ENCODE results near the gene SLIT3.

SLIT3 gene

DNA sequence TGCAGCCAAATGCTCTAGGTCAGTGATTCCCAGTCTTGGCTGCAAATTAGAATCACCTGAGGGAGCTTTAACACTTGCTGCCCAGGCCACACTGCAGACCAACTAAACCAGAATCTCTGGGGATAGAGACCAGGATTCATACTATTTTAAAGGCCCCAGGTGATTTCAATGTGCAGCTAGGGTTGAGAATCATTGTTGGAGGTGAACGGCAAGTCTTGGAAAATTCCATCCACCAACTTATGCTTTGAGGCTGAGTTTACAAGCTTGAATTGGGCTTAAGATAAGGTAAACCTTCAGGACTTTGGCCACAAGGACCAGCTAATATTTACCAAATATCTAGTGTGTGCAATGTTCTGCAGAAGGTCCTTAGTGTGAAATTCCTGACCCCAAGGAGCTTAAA, 27.5 kb downstream of the SLIT3 start:
- TF ChIP-seq, protein P1, sequence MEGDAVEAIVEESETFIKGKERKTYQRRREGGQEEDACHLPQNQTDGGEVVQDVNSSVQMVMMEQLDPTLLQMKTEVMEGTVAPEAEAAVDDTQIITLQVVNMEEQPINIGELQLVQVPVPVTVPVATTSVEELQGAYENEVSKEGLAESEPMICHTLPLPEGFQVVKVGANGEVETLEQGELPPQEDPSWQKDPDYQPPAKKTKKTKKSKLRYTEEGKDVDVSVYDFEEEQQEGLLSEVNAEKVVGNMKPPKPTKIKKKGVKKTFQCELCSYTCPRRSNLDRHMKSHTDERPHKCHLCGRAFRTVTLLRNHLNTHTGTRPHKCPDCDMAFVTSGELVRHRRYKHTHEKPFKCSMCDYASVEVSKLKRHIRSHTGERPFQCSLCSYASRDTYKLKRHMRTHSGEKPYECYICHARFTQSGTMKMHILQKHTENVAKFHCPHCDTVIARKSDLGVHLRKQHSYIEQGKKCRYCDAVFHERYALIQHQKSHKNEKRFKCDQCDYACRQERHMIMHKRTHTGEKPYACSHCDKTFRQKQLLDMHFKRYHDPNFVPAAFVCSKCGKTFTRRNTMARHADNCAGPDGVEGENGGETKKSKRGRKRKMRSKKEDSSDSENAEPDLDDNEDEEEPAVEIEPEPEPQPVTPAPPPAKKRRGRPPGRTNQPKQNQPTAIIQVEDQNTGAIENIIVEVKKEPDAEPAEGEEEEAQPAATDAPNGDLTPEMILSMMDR (IDR thresholded peaks at IDR 0.05; ENCODE audit: insufficient read depth, low read depth, low read length, missing control alignments): no peak
- DNase-seq (ENCODE audit: low read depth): no peak

GRCh38 chr5:169272731-169273427, 28.1 kb downstream of the SLIT3 start:
- no peak overlapping the region for H3K4me3 ChIP-seq (ENCODE audit: low read depth, low read length)
- TF ChIP-seq, protein P1 (IDR thresholded peaks at IDR 0.05; ENCODE audit: insufficient read depth, low read depth, low read length, missing control alignments): no peak
- DNase-seq (ENCODE audit: low read depth): no peak

More for the DNA sequence above, 27.5 kb downstream of the SLIT3 start:
- H3K4me3 ChIP-seq (ENCODE audit: low read depth, low read length): no peak overlapping the region

DNA sequence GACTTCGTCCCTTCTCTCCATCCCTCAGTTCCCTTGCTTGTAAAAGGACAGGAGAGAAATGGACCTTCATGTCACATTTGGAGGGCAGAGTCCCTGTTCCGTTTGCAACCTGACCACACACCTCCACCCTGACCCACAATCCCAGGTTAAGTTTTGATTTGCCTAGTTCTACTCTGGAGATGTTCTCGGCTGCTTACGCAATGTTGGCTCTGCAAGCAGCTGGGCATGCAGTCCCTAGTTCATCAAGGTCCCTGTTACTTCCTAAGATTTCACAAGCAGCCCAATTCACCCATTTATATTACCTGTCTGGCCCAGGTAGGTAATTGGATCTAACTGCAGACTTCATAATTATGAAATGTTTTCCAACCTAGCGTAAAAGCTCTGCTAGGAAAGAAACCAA, 28.8 kb downstream of the SLIT3 start:
- TF ChIP-seq, protein P1 (IDR thresholded peaks at IDR 0.05; ENCODE audit: insufficient read depth, low read depth, low read length, missing control alignments): no peak
- no peak overlapping the region for H3K4me3 ChIP-seq (ENCODE audit: low read depth, low read length)
- no peak for DNase-seq (ENCODE audit: low read depth)

DNA sequence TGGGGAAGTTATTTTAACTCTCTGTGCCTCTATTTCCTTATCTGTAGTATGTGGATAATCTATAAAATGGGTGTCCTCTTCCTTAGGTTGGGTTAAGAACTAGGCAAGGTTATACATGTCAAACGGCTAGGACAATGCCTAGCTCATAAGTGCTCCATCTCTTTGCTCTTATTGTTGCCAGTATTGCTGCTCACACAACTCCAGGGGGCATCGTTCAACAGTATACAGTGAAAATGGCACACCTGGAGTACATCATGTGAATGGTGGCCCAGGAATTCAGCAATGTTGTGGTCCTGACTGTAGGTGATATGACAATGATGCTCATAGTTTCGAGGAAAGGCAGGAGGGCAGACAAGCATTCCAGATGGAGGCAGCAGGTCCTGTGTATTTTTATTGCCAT, 30.1 kb downstream of the SLIT3 start:
- no peak overlapping the region for H3K4me3 ChIP-seq (ENCODE audit: low read depth, low read length)
- TF ChIP-seq, protein P1 (IDR thresholded peaks at IDR 0.05; ENCODE audit: insufficient read depth, low read depth, low read length, missing control alignments): no peak
- DNase-seq (ENCODE audit: low read depth): no peak

DNA sequence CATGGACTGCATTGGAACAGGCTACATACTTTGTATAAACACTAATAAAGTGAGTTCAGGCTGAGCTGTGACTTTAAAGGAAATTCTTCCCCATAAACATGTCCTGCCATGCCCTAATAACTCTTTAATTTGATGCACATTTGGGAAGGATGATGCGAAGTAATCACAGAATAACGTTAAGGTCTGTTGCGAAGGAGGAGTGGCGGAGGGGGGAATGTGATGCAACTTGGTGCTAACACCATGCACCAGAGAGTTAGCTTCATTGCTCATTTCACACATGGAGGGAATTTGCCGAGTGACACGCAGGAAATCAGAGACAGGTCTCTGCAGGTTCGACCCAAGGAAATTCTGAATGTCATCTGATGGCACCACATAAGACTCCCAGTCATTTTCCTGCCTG, 32.9 kb downstream of the SLIT3 start:
- no peak for DNase-seq (ENCODE audit: low read depth)
- H3K4me3 ChIP-seq (ENCODE audit: low read depth, low read length): no peak overlapping the region
- TF ChIP-seq, protein P1 (IDR thresholded peaks at IDR 0.05; ENCODE audit: insufficient read depth, low read depth, low read length, missing control alignments): no peak

DNA sequence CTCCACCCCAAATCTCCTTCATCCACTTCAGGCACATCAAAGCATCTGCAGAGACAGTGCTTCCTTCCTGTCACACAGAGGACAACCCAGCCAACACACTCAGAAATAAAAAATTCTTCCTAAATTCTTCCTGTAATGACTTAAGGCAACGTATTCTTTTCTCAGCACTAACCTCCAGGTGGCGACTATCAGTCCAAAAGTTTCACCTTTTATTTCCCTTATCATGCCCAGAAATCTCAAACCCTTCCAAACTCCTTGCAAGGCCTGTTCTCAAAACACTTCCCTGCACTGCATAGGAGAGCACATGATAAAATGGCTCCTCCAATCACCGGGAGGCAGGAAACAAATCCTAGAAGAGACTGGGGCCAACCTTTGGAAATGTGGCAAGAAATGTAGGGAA, 35.1 kb downstream of the SLIT3 start:
- no peak overlapping the region for H3K4me3 ChIP-seq (ENCODE audit: low read depth, low read length)
- TF ChIP-seq, protein P1 (IDR thresholded peaks at IDR 0.05; ENCODE audit: insufficient read depth, low read depth, low read length, missing control alignments): peak; percentile 24
- no peak for DNase-seq (ENCODE audit: low read depth)

GRCh38 chr5:169263591-169263990, 37.3 kb downstream of the SLIT3 start:
- no peak for DNase-seq (ENCODE audit: low read depth)
- TF ChIP-seq, protein P1 (IDR thresholded peaks at IDR 0.05; ENCODE audit: insufficient read depth, low read depth, low read length, missing control alignments): no peak
- no peak overlapping the region for H3K4me3 ChIP-seq (ENCODE audit: low read depth, low read length)

Data from GM12865 (cell line).